Gastroesophageal sphincter (tissue), 4 donors: ENCODE results near the gene SCAF8. TPM values are rescaled to one million over a fixed set of nuclear protein-coding genes. Genes with fewer than 3 reads are reported as not detected.

ENCODE experiments used
- ATAC-seq: fragments of 150-250 bp; one replicate; pipeline ENCODE4 v1.9.1; 2016; ENCODE audit warnings: mild to moderate bottlenecking, moderate library complexity
- H3K27ac ChIP-seq, 4 donors: fragments of 200-600 bp; sonication (generic) in 3 of 4; 1 replicate in 3 of 4; 2 replicates in 1 of 4; pipeline ENCODE4 v1.5.1; 2016 to 2019
- H3K27me3 ChIP-seq: fragments of 200-600 bp; sonication (generic); one replicate; pipeline ENCODE4 v1.5.1; 2019
- H3K36me3 ChIP-seq, 2 donors: fragments of 200-600 bp; sonication (generic); one replicate each; pipeline ENCODE4 v1.5.1; 2019; ENCODE audit warnings: control low read depth in 1 of 2
- H3K4me1 ChIP-seq, 3 donors: fragments of 200-600 bp; sonication (generic); 1 replicate in 2 of 3; 2 replicates in 1 of 3; pipeline ENCODE4 v1.5.1; 2016 to 2019; ENCODE audit warnings: control low read depth in 2 of 3
- H3K4me3 ChIP-seq, 2 donors: fragments of 200-600 bp; sonication (generic); one replicate each; pipeline ENCODE4 v1.5.1; 2019; ENCODE audit warnings: mild to moderate bottlenecking in 1 of 2, moderate library complexity in 1 of 2
- H3K9me3 ChIP-seq, 3 donors: fragments of 200-600 bp; sonication (generic); one replicate each; pipeline ENCODE4 v1.5.1; 2017 to 2019; ENCODE audit warnings: control low read depth in 2 of 3
- CTCF ChIP-seq, 4 experiments: fragments of 200-600 bp in 2 of 4; fragments of 450-650 bp in 2 of 4; sonication (generic) in 1 of 4; IDR thresholded peaks; one replicate each; pipeline ENCODE4 v1.5.1; 2017 to 2019; ENCODE audit warnings: antibody characterized with exemption in 4 of 4, mild to moderate bottlenecking in 2 of 4, moderate library complexity in 2 of 4
- EP300 ChIP-seq: sonication (generic); formaldehyde crosslinking; IDR thresholded peaks from one replicate; pipeline ENCODE4 v1.6.1; 2017; ENCODE audit warnings: antibody characterized with exemption, mild to moderate bottlenecking
- POLR2A ChIP-seq, 2 donors: fragments of 450-650 bp; IDR thresholded peaks; one replicate each; pipeline ENCODE4 v1.6.1; 2017; ENCODE audit warnings: antibody characterized with exemption in 2 of 2, mild to moderate bottlenecking in 2 of 2, moderate library complexity in 1 of 2
- POLR2AphosphoS5 ChIP-seq: sonication (generic); formaldehyde crosslinking; IDR thresholded peaks from one replicate; pipeline ENCODE4 v1.6.1; 2017; ENCODE audit warnings: antibody characterized with exemption
- WGBS, 2 donors: methylation state at CpG; one replicate each; pipeline ENCODE4 v1.1.5; 2018; ENCODE audit warnings: low coverage in 1 of 2; 5-methylcytosine and 5-hydroxymethylcytosine counted together
- total RNA-seq, 4 donors: library from RNA; depleted of rRNA; stranded (reverse); fragments of >200 nt; gene quantifications; one replicate each; pipeline ENCODE4 v1.1.0, GENCODE V29; 2016

SCAF8 gene
- total RNA-seq, 4 donors from 2014 or later, result 38.5 to 56.8 (median 42.5) TPM

- Histone ChIP-seq H3K36me3 (no peaks in the 10 kb centered on the region), H3K9me3 (no peaks in the 10 kb centered on the region), H3K27me3 (no peaks in the 10 kb centered on the region), H3K4me1 (peaks cover 0 to 70% (median 0%) of the 10 kb centered on the region in 3 donors), H3K4me3 (no peak overlapping the region), H3K27ac (no peak overlapping the region)
- TF ChIP-seq POLR2AphosphoS5, result no peak
- no peak for TF ChIP-seq CTCF (IDR thresholded peaks at IDR 0.05)
- no peak for TF ChIP-seq EP300
- no peak for TF ChIP-seq POLR2A (IDR thresholded peaks at IDR 0.05)
- WGBS, 2 donors, result 87 to 89% methylated on average over 8 to 10 of the region's 13 CpGs
- no peak for ATAC-seq
Observed at GRCh38 chr6:154751011-154751800, 18.0 kb downstream of the SCAF8 start.

GRCh38 chr6:154752022-154752421, 18.8 kb downstream of the SCAF8 start:
- WGBS, 2 donors, result 71 to 91% methylated on average over 1 of the region's 1 CpG
- Histone ChIP-seq H3K36me3 (no peaks in the 10 kb centered on the region), H3K4me3 (no peak overlapping the region), H3K27ac (no peak overlapping the region), H3K27me3 (no peaks in the 10 kb centered on the region), H3K9me3 (no peaks in the 10 kb centered on the region), H3K4me1 (peaks cover 0 to 73% (median 2%) of the 10 kb centered on the region in 3 donors)
- no peak for ATAC-seq
- TF ChIP-seq POLR2A (IDR thresholded peaks at IDR 0.05), result no peak
- no peak for TF ChIP-seq POLR2AphosphoS5
- TF ChIP-seq CTCF (IDR thresholded peaks at IDR 0.05), result no peak
- no peak for TF ChIP-seq EP300

GRCh38 chr6:154754152-154754551, 20.9 kb downstream of the SCAF8 start:
- Histone ChIP-seq H3K27me3 (no peaks in the 10 kb centered on the region), H3K4me1 (peaks cover 0 to 74% (median 9%) of the 10 kb centered on the region in 3 donors)

GRCh38 chr6:154757352-154758050, 24.3 kb downstream of the SCAF8 start:
- no peaks in the 10 kb centered on the region for H3K27me3 ChIP-seq
- no peaks in the 10 kb centered on the region for H3K36me3 ChIP-seq
- TF ChIP-seq POLR2AphosphoS5 (no peak), POLR2A (IDR thresholded peaks at IDR 0.05) (no peak), EP300 (no peak), CTCF (IDR thresholded peaks at IDR 0.05) (no peak)
- H3K4me3 ChIP-seq, result no peak overlapping the region
- WGBS, 2 donors, result 26 to 39% methylated on average over 3 of the region's 3 CpGs
- H3K27ac ChIP-seq, result no peak overlapping the region
- no peak for ATAC-seq
- H3K9me3 ChIP-seq, result no peaks in the 10 kb centered on the region
- peaks cover 0 to 80% (median 9%) of the 10 kb centered on the region in 3 donors for H3K4me1 ChIP-seq

More at GRCh38 chr6:154754152-154754551, 20.9 kb downstream of the SCAF8 start:
- H3K27ac ChIP-seq, result peak overlapping the region in 3 of 4 donors; percentile 22 to 44 (median 32)
- no peak overlapping the region for H3K4me3 ChIP-seq
- no peak for TF ChIP-seq POLR2A (IDR thresholded peaks at IDR 0.05)
- TF ChIP-seq EP300, result no peak
- TF ChIP-seq CTCF (IDR thresholded peaks at IDR 0.05), result no peak
- no peak for TF ChIP-seq POLR2AphosphoS5
- H3K36me3 ChIP-seq, result no peaks in the 10 kb centered on the region
- H3K9me3 ChIP-seq, result no peaks in the 10 kb centered on the region
- peak; percentile 48 for ATAC-seq
- 14 to 25% methylated on average over 4 of the region's 4 CpGs for WGBS, 2 donors
